RCC 7860 (cell line): ENCODE results near the gene CHST5.

Experiments used
- DNase-seq: peaks from one replicate; pipeline ENCODE4 v3.0.0-alpha.2; 2015; ENCODE audit warnings: low spot score
- FAIRE-seq: peaks from 2 replicates; lab custom pipeline; 2012; peaks lifted over from hg19 to GRCh38; lab: Jason Lieb, UNC

CHST5 gene

DNA sequence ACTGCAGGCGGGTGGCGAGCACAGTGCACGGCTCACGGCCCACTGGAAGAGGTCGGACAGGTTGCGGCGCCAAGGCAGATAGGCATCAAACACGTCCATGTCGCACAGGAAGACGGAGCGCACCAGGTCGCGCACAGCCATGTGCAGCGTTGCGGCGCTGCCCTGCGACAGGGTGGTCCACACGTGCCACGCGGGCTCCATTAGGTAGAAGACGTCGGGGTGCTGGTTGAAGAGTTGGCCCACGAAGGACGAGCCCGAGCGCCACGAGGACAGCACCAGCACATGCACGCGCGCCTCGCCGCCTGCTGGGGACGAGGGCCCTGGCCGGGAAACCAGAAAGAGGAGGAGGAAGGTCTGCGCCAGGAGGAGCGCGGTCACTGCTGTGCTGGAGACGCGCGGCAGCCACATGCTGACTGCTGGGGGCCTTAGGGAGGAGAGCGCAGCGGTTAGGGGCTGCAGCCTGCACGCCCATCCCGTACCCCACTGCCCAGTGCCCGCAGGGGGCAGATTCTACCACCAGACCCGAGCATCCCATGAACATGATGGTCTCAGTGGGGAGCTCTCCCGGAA lies 56.4 kb downstream of the CHST5 start:
- FAIRE-seq: no peak

More for the DNA sequence above, 56.4 kb downstream of the CHST5 start:
- no peak for DNase-seq
